Activated CD4-positive, CD25-positive, alpha-beta regulatory T cell (primary cell): Measurements from ENCODE around the gene POLDIP2.
"Not testable (repeated sequence)": the region's sequence is repeated elsewhere in the genome, so short reads cannot be mapped to it uniquely, and the experiment has no call there.

ENCODE experiments used
- DNase-seq, 4 experiments: peaks; one replicate each; lab custom pipeline; 2025; lab: John Stamatoyannopoulos, UW

The POLDIP2 gene

DNA sequence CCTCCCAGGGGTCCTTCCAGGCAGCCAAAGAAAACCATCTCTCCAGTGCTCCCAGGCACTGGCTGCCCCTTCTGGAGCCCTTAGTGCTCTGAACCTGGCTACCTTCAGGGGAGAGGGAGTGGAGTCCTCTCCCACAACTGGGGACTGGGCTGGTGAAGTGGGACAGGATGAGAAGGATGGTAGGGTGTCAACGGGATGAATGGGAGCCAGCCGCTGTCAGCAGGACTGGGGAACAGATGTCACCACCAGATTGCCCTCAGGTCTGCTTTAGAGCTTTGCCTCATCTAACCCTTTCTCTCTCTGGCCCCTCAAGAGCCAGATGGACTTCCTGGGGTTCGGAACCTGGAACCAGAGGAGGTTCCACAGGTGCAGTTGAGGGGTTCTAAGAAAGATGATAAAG, 8.2 kb upstream of the POLDIP2 start:
- no peak for DNase-seq

DNA sequence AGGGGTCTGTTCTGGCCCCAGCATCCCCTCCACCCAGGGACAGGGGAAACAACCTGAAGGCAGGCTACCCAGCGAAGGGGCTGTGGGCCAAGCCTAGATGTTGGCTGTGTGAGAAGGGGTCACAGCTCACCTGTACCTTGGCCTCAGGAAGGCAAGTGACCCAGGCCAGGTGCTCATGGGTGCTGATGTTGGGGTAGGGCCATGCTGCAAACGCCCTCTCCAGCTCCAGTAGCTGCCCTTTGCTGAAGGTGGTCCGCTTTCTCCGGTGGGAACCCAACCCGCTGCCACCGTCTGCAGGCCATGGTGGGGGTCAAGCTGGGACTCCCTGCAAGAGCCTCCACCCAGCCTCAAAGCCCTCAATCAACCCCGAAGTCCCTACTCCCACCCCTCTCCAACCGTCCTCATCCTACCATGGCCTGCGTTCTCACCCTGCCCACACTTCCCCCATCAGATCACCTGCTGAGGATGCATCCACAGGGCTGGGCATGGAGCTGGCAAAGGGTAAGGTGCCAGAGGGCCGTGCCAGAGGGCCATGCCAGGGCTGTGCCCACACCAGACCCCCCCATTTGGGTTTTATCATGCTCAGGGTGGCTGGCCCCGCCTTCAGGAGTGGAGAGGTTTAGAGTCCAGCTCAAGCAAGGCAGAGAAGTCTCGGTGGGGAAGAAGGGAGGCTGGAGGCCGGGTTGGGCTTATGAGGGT, 7.5 kb upstream of the POLDIP2 start, which contains the start of gene SEBOX:
Gene SEBOX, minus strand, starts transcription at position 535 of the 699 bp plus-strand sequence. Its CDS starts 48 bp downstream, at position 487.
- no peak for DNase-seq

DNA sequence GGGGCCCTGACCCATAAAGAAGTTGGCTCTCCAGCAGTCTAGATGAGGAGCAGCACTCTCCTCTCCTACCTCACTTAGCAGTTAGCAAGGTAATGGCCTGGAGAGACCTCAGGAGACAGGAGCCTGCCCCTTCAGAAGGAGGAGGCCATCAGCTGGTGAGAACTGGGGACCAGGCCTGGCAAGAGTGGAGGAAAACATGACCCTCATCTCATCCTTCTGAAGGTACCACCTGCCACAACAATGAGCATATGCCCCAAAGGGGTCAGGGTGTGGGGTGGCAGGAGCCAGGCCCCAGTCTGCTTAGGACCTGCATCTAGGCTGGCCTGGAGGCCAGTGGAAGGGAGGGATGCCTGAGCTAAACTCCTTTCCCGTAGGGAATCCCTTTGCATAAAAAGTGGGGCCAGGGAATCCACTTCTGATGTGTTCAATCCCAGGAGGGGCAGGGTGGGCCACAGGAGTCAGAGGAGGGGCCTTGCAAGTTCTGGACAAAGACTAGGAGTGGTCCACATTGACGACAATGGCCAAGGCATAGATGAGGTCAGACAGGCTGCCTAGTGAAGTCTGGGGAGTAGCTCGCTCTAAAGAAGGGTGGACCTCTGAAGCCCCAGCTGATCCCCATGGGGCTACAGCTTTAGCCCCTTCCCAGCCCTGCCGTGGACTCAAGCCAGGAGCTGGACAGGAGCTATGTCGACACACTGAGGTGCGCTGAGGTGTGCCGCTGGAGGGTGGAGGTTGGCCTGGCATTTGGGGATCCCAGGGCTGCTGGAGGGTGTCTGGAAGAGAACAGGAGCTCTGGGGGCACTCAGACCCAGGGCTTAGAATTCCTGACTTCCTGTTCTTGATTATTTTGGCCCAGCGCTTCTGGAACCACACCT, 6.7 kb upstream of the POLDIP2 start:
- no peak for DNase-seq

DNA sequence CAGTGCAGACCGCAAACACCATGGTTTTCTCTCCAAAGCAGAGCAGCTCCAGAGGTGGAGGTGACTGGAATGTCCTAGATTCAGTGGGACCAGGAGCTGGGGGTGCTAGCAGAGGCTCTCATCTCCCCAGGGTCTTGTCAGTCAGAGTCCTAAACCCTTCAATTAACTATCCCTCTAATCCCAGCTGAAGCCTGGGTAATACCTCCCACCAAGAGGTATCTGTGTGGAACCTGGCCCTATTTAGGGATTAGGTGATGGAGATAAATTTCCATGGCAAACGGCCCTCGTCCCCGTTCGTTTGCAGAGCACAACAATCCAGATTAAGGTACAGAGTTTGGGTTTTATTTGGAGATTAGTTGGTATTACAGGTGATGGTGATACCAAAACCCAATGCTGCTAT, 5.9 kb upstream of the POLDIP2 start:
- DNase-seq, result no peak

DNA sequence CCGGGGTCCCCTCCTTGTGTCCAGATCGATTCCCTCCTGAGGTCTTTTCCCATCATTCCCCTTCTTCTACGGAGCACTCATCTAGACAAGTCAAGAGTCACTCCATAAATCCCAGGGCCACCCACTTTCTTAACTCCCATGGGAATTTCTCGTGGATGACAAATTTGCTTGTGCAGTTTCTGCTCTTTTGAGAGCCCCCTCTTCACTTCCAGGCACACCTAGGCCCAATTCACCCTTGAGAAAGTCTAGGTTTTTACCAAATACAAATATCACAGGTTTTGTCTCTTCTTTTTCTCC, 522 bp upstream of the POLDIP2 start:
- no peak for DNase-seq

DNA sequence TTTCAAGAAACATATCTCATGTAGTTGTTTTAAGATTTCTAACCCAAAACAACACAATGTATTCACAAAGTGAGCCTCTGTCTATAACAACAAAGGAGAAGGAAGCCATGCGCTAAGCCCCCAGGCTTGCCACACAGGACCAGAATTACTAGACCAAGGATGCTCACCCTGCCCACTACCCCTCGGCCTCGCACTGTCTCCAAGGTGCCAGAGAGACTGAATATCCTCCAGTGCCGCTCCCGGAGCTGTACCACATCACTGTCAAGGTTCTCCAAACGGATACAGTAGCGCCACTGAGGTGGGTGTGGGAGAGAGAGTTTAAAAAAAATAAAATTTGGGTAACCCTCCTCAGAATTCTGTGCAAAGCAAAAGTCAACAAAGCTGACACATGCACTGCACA, 7.1 kb downstream of the POLDIP2 start:
- DNase-seq, result no peak

DNA sequence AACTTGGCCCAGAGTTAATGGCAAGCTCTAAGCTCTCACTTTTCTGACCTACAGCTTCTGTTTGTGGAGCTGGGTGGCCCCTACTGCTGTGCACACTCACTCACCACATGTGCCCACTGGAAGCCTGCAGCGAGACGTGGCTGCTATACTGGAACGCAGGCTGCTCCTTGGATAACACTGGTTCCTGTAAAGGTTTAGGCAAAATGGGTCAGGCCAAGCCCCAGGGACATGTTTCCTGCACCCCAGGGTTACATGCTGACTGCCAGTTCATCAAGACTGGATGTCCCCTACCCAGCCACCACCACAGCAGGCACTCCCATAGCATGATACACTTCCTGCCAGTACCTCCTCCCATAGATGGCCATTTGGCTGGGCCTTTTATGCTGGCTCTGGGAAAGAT, 8.3 kb downstream of the POLDIP2 start:
- DNase-seq, result no peak

DNA sequence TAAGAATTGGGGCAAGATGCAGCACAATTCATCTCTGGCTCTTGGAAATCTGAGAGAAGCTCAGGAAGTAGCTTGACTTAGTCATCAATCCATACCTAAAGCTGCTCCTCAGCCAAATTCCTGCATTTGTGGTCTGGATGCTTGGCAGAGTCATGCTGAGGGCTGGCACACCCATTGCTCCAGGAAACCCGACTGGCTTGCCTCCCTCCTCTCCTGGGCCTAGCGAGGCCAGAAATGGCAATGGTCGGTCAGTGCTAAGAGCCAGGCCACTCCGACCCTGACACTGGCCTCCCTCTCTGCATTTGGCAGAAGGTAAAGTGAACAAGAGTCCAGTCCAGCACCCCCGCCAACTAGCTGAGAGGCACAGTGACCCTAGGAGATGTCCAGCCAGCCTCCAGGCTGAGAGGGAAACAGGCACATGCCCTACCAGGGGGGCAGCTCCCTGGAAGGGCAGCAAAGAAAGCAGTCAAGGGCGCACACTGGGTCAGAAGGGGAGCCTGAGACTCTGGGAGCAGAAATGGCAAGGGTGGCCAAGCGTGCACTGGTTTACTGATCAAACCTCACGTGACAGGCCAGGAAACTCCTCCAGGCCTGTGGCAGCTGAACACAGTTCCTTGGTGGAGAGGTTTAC, 10.0 kb downstream of the POLDIP2 start:
- no peak for DNase-seq

DNA sequence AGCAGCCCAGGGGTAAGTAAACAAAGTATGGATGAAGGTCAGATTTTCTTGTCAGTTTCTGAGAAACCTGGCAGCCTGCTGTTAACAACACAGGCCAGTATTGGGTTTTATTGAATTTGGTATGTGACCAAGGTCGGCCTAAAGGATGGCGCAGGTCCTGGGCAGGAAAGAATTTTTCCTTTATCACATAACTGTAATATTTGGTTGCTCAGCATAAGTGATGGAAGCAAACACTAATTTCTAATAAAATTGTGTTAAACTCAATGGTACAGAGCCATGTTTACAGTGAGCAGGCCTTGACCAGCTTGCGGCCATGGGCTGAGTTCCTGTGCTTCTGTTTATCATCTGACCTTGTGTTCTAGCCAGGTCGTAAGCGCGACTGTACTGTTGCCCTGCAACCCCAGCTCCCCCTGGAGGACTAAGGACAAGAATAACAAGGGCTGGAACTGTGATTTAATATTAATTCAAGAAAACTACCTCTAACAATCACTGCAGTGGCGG, 10.5 kb downstream of the POLDIP2 start:
- DNase-seq, result no peak

DNA sequence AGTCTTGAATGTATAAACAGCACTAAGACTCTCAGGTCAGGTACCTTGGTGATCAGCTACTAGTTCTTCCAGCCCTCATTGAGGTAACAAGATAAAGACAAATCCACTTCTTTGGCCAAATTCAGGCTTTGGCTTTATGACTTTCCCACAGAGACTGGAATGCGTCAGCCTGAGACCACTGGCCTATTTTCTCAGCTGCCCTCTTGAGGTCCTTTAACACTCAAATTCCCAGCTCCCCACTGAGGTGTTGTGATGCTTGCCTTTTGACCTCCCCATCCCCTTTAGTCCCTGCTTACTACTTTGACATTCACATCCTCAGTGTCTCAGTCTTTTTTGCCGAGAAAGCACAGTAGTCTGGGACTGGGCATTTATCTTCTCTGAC, 11.1 kb downstream of the POLDIP2 start:
- DNase-seq, result no peak

DNA sequence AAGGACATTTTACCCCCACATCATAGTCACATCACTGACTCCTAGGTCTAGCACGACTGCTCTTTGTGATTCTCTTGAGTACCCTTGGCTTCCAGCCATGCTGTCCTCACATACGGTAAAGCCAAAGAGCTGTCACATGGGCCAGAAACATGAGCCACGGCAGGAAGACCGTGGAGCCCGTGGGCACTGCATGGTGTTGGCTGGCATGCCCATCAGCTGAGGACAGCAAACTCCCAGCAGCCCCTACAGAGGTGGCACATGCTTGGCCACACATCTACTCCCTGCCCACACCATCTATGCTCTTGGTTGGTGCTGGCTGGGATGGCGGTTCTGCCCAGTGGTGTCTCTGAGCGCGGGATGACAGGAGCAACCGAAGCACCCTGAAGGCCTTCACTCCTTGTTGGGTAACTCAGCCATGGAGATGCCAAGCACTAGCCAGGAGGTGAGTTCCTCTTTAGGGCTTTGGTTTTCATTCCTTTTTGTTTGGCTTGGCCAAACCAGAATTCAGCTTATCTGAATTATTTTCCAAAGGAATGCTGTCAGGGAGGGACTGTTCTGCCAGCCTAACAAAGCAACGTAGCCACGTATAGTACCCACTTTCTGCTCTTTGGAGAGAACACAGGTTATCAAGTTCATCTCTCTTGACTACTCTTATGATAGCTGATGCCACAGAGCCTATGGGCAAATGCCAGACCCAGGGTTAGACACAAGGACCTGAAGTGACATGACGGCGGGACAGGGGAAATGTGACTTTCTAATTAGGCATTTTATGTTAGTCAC, 11.7 kb downstream of the POLDIP2 start:
- no peak for DNase-seq

DNA sequence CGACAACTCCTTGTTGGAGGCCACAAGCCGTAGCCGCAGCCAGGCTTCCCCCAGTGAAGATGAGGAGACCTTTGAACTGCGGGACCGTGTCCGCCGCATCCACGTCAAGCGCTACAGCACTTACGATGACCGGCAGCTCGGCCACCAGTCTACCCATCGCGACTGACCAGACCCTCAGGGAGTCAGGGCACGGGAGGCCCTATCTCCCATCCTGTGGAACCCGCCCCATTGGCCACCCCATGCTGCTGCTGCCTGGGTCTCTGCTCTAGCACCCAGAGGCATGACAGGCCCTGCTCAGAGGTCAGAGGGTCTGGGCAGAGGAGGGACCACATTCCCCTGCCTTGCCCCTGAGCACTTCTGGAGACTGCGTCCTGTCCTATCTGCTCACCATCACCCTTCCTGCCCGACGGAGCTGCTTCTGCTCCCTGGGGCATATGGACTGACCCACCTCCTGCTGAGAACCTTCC, 12.9 kb downstream of the POLDIP2 start:
- no peak for DNase-seq

DNA sequence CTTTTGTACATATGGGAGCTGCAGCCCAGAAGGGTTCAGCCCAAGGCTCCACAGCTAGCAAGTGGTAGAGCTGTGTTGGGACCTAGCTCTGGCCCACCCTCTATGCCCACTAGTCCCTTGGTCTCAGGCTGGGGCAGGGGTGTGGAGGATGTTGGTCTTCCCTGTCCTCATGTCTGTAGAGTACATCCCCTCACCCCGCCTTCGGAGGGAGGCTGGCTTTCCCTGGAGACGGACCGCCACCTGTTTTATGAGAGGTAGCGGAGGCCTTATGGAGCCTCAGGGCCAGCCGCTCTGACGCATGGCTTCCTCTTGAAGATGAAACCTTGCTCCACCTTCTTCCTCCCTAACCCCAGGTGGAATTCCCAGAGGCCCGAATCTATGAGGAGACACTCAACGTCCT, 13.3 kb downstream of the POLDIP2 start:
- DNase-seq, result no peak

DNA sequence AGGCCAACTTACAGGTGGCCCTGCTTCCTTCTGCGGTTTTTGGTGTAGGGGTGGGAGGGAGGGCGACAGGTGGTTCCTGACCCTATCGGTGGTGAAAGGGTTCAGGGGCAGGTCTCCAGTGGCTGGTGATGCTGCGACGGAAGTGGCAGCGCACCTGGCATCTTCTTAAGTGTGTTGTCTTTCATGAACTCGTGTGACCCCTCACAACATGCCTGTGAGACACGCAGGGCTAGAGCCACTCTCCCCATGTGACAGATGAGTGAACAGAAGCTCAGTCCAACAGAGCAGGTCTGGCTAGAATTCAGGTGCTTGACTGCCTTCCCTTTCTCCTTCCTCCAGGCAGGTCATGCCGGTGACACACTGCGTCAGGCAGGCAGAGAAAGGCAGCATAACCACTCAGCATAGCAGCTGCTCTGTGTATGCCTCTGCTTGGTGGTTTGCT, 13.8 kb downstream of the POLDIP2 start:
- no peak for DNase-seq

DNA sequence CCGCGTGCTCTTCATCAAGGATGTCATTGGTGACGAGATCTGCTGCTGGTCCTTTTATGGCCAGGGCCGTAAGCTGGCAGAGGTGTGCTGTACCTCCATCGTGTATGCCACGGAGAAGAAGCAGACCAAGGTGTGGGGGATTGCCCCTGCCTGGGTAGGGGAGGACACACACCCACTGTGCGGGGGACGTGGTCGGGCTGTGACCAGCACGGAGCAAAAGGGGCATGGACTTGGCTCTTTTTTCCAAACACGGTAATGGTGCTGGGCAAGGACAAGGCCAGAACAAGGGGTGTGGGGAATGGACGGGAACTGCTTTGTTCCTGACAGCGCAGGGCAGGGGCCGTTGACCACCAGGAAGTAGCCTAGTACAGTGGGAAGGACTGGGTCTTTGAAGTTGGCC, 15.0 kb downstream of the POLDIP2 start:
- no peak for DNase-seq

DNA sequence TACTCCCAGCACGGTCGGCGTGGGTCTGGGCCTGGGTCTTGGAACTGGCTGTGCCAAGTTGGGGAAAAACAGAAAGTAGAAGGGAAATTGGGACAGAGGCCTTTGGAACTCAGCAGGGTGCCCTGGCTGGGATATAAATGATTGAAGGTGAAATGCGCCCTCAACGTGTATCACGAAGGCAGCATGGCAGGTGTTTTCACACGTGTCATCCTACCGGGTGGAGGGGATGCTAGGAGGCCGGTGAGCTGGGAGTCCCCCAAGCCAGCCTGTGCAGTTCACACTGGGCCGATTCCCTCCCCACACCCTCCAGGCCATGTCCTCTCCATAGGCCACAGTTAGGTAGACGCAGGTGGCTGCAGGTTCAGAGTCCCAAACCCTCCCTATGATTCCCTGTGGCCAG, 15.8 kb downstream of the POLDIP2 start:
- DNase-seq, result no peak

DNA sequence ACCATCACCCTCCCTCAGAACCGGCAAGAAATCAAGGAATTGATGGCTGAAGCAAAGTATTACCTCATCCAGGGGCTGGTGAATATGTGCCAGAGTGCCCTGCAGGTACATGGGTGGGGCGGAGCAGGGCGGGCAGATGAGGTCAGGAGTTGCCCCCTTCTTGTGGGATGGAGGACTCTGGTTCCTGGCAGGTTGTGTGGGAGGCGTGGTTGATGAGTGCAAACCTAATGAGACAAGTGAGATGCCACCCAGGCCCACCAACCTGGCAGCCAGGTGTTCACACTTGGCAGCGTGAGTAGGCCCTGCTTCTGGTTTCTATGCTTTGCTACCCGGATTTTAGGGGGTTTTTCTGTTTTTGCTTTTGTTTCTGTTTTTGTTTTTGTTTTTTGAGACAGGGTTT, 17.0 kb downstream of the POLDIP2 start:
- DNase-seq, result no peak

DNA sequence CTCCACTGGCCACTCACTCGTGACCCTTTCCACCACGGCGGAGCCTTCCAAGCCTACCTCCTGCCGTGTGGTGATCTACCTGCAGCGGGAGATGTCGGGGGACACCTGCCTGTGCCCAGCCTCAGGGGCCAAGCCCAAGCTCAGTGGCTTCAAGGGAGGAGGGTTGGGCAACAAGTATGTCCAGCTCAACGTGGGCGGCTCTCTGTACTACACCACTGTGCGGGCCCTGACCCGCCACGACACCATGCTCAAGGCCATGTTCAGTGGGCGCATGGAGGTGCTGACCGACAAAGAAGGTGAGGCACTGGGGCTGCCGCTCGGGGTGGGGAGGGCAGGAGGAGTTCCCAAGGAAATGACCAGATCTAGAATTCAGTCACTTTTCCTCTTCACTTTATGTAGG, 17.9 kb downstream of the POLDIP2 start:
- DNase-seq, result no peak

DNA sequence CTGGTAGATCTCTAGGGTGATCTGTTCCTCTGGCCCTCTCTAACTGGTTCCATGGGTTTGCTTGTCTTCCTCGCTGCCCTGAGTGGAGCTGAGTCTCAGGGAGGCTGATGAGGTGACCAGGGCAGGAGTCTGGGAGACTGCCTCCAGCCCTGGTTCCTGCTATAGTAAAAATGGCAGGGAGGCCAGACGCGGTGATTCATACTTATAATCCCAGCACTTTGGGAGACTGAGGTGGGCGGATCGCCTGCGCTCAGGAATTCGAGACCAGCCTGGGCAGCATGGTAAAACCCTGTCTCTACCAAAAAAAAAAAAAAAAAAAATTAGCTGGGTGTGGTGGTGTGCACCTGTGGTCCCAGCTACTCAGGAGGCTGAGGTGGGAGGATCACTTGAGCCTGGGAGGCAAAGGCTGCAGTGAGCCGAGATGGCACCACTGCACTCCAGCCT, 18.5 kb downstream of the POLDIP2 start:
- not testable (repeated sequence) for DNase-seq

DNA sequence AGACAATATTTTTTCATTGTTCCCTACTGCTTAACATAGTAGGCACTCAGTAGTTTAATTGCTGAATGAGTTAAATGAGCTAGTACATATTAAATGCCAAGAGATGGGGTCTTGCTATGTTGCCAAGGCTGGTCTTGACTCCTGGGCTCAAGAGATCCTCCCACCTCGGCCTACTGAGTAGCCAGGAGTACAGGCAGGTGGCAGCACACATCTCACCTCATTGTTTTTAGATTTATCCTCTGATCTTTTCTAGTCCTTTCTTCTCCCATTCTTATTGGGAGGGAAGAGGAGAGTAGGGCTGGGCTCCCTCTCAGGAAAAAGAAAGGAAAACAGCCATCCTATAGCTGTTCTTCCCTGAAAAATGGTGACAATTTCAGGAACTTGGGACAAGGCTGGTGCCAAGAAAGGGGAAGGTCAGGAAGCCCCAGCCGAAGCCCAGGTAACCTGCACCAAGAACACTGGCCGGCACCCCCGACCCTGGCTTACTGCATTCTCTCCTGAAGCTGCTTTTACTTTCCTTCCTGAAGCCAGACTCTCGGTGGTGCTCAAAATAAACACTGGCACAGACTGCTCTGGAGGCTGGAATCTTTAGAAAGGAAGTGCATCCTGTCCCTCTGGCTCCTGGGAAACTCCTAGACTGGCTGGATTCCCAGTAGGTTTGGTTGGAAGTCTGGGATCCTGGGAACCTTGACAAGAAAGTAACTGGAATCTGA, 19.1 kb downstream of the POLDIP2 start:
- no peak for DNase-seq
